Jurkat, Clone E6-1 (cell line): ENCODE measurements around the gene UBE2D2.
A peak's percentile ranks its signal among the peaks of the same experiment; 100 is the strongest.
"Not testable (repeated sequence)": the region's sequence is repeated elsewhere in the genome, so short reads cannot be mapped to it uniquely, and the experiment has no call there.

ENCODE experiments used
- DNase-seq: peaks from one replicate; pipeline ENCODE4 v3.0.0-alpha.2; 2011; ENCODE audit warnings: low read depth, low spot score
- H3K4me3 ChIP-seq: 2 replicates; pipeline ENCODE4 v1.5.1; 2011; ENCODE audit warnings: mild to moderate bottlenecking, low read length, control low read depth, moderate library complexity

UBE2D2 gene

GRCh38 chr5:139543423-139543991 lies 17.6 kb upstream of the UBE2D2 start:
- H3K4me3 ChIP-seq = no peak overlapping the region
- DNase-seq = no peak

- H3K4me3 ChIP-seq, DNase-seq: not testable (repeated sequence)
Measured at GRCh38 chr5:139546593-139546992, 14.5 kb upstream of the UBE2D2 start.

GRCh38 chr5:139549162-139549894 lies 11.8 kb upstream of the UBE2D2 start:
- H3K4me3 ChIP-seq = no peak overlapping the region
- DNase-seq = no peak

- not testable (repeated sequence) for H3K4me3 ChIP-seq, DNase-seq
Measured at GRCh38 chr5:139550051-139550872, 10.9 kb upstream of the UBE2D2 start.

GRCh38 chr5:139551191-139551889 lies 9.8 kb upstream of the UBE2D2 start:
- DNase-seq = no peak
- H3K4me3 ChIP-seq = no peak overlapping the region

- no peak for DNase-seq
- no peak overlapping the region for H3K4me3 ChIP-seq
Measured at GRCh38 chr5:139552893-139553575, 8.1 kb upstream of the UBE2D2 start.

- no peak for DNase-seq
Measured at GRCh38 chr5:139554264-139554663, 6.9 kb upstream of the UBE2D2 start.

GRCh38 chr5:139557811-139558210 lies 3.3 kb upstream of the UBE2D2 start:
- no peak overlapping the region for H3K4me3 ChIP-seq
- no peak for DNase-seq

More at GRCh38 chr5:139554264-139554663, 6.9 kb upstream of the UBE2D2 start:
- H3K4me3 ChIP-seq = no peak overlapping the region

- DNase-seq = peak; percentile 17
- peak overlapping the region; percentile 84 for H3K4me3 ChIP-seq
Measured at GRCh38 chr5:139561655-139562451, 714 bp downstream of the UBE2D2 start.

- peak overlapping the region; percentile 84 for H3K4me3 ChIP-seq
- DNase-seq = no peak
Measured at GRCh38 chr5:139562847-139563246, 1.7 kb downstream of the UBE2D2 start.

GRCh38 chr5:139565411-139566305 lies 4.5 kb downstream of the UBE2D2 start:
- DNase-seq = peak; percentile 93
- peak overlapping the region; percentile 24 for H3K4me3 ChIP-seq

- DNase-seq = no peak
- no peak overlapping the region for H3K4me3 ChIP-seq
Measured at GRCh38 chr5:139566611-139567010, 5.5 kb downstream of the UBE2D2 start.

- no peak for DNase-seq
- no peak overlapping the region for H3K4me3 ChIP-seq
Measured at GRCh38 chr5:139569270-139569955, 8.3 kb downstream of the UBE2D2 start.

- no peak for DNase-seq
- H3K4me3 ChIP-seq = no peak overlapping the region
Measured at GRCh38 chr5:139571543-139571942, 10.4 kb downstream of the UBE2D2 start.

- no peak for DNase-seq
Measured at GRCh38 chr5:139571966-139572365, 10.8 kb downstream of the UBE2D2 start.

GRCh38 chr5:139574641-139575312 lies 13.6 kb downstream of the UBE2D2 start:
- H3K4me3 ChIP-seq = no peak overlapping the region
- DNase-seq = peak; percentile 41

More at GRCh38 chr5:139571966-139572365, 10.8 kb downstream of the UBE2D2 start:
- no peak overlapping the region for H3K4me3 ChIP-seq
